Endothelial cell of umbilical vein (primary cell): ENCODE measurements around the gene KAT8. TPM values are rescaled to one million over a fixed set of nuclear protein-coding genes. Genes with fewer than 3 reads are reported as not detected.

Experiments
- BruUV-seq: library from RNA; stranded (reverse); fragments of 400-500 nt; replicated peaks from 2 replicates; lab custom pipeline; 2021; lab: Mats Ljungman, UMichigan
- CTCF ChIA-PET: fragments of 300-600, 350-600 bp; sonication (Branson Sonifier 250); formaldehyde crosslinking; loops from one replicate; lab custom pipeline; 2021; ENCODE audit warnings: antibody characterized with exemption, inconsistent platforms; lab: Charles Lee
- POLR2A ChIA-PET: fragments of 300-600, 350-600 bp; sonication (Branson Sonifier 250); formaldehyde crosslinking; loops from one replicate; lab custom pipeline; 2021; ENCODE audit warnings: antibody characterized with exemption, inconsistent platforms; lab: Charles Lee
- DNase-seq: peaks from one replicate; pipeline ENCODE4 v3.0.0-alpha.2; 2011; ENCODE audit warnings: low read depth, low spot score
- FAIRE-seq: peaks from 2 replicates; lab custom pipeline; 2011; peaks lifted over from hg19 to GRCh38; lab: Jason Lieb, UNC
- H2AFZ ChIP-seq: 2 replicates; pipeline ENCODE4 v1.6.0; 2012; ENCODE audit warnings: low read depth, low read length, control low read depth, inconsistent platforms
- H3K27ac ChIP-seq: 2 replicates; pipeline ENCODE4 v1.5.1; 2011; ENCODE audit warnings: low read depth, mild to moderate bottlenecking, control low read depth, low read length, moderate library complexity; ENCODE audit not compliant: insufficient read depth
- H3K27me3 ChIP-seq, 2 experiments: 2 replicates each; pipeline versions ENCODE4 v1.6.0 to v1.6.1; 2011; ENCODE audit warnings: low read length in 2 of 2, mixed read lengths in 1 of 2; ENCODE audit not compliant: control insufficient read depth in 2 of 2, insufficient read depth in 2 of 2
- H3K36me3 ChIP-seq, 2 experiments: 2 replicates in 1 of 2; 3 replicates in 1 of 2; pipeline ENCODE4 v1.5.1; 2011; ENCODE audit warnings: low read length in 2 of 2, mild to moderate bottlenecking in 1 of 2, moderate library complexity in 1 of 2; ENCODE audit not compliant: control insufficient read depth in 2 of 2, insufficient read depth in 2 of 2; ENCODE audit errors: extremely low read depth in 1 of 2
- H3K4me1 ChIP-seq: 3 replicates; pipeline ENCODE4 v1.5.1; 2011; ENCODE audit warnings: mild to moderate bottlenecking, low read length; ENCODE audit not compliant: control insufficient read depth, insufficient read depth; ENCODE audit errors: extremely low read depth
- H3K4me2 ChIP-seq: 2 replicates; pipeline ENCODE4 v1.6.1; 2011; ENCODE audit warnings: low read length, control low read depth, mixed read lengths; ENCODE audit not compliant: insufficient read depth
- H3K4me3 ChIP-seq, 3 experiments: fragments of 200-600 bp in 1 of 3; sonication (generic), shearing (Covaris generic) in 1 of 3; replicated peaks in 1 of 3; 2 replicates each; pipeline ENCODE4 v1.5.1; 2011 to 2016; ENCODE audit warnings: control low read depth in 3 of 3, low read length in 3 of 3, mild to moderate bottlenecking in 2 of 3, inconsistent platforms in 1 of 3, low read depth in 1 of 3, moderate library complexity in 1 of 3; ENCODE audit not compliant: insufficient read depth in 1 of 3
- H3K79me2 ChIP-seq: 2 replicates; pipeline ENCODE4 v1.6.0; 2012; ENCODE audit warnings: low read length, inconsistent platforms; ENCODE audit not compliant: control insufficient read depth, insufficient read depth
- H3K9ac ChIP-seq: replicated peaks from 2 replicates; pipeline ENCODE3; 2011; ENCODE audit warnings: low read length, control low read depth; ENCODE audit not compliant: insufficient read depth; ENCODE audit errors: extremely low read depth
- H3K9me1 ChIP-seq: replicated peaks from 3 replicates; pipeline ENCODE4 v1.6.0; 2011; ENCODE audit warnings: mild to moderate bottlenecking, low read length; ENCODE audit not compliant: control insufficient read depth, insufficient read depth; ENCODE audit errors: extremely low read depth
- H3K9me3 ChIP-seq: replicated peaks from 2 replicates; pipeline ENCODE4 v1.5.1; 2012; ENCODE audit warnings: low read length, inconsistent platforms; ENCODE audit not compliant: control insufficient read depth, insufficient read depth
- H4K20me1 ChIP-seq: replicated peaks from 2 replicates; pipeline ENCODE3; 2011; ENCODE audit warnings: mild to moderate bottlenecking, low read length; ENCODE audit not compliant: control insufficient read depth, insufficient read depth; ENCODE audit errors: extremely low read depth
- EZH2 ChIP-seq: IDR thresholded peaks from 2 replicates; pipeline ENCODE4 v1.6.1; 2012; ENCODE audit warnings: borderline replicate concordance, low read depth, mild to moderate bottlenecking, moderate library complexity, low read length, inconsistent platforms; ENCODE audit not compliant: severe bottlenecking
- FOS ChIP-seq: IDR thresholded peaks from 2 replicates; pipeline ENCODE4 v1.6.1; 2011; ENCODE audit warnings: mild to moderate bottlenecking, low read length, moderate library complexity, borderline replicate concordance; ENCODE audit not compliant: insufficient read depth
- GATA2 ChIP-seq: IDR thresholded peaks from 2 replicates; pipeline ENCODE4 v1.7.0; 2011; ENCODE audit warnings: low read depth, mild to moderate bottlenecking, moderate library complexity, mixed read lengths, low read length; ENCODE audit not compliant: insufficient read length, insufficient read depth
- JUN ChIP-seq: IDR thresholded peaks from 2 replicates; pipeline ENCODE4 v1.6.1; 2011; ENCODE audit warnings: borderline replicate concordance, low read depth; ENCODE audit not compliant: insufficient read length, insufficient read depth
- MYC ChIP-seq: IDR thresholded peaks from one replicate; pipeline ENCODE4 v1.6.1; 2011; ENCODE audit warnings: mild to moderate bottlenecking, low read depth, low read length
- POLR2A ChIP-seq: IDR thresholded peaks from 2 replicates; pipeline ENCODE4 v1.6.1; 2012; ENCODE audit warnings: low read depth, mild to moderate bottlenecking, control low read depth, low read length
- POLR2AphosphoS5 ChIP-seq: IDR thresholded peaks from 2 replicates; pipeline ENCODE4 v1.6.1; 2012; ENCODE audit warnings: low read depth, mild to moderate bottlenecking, control low read depth, low read length, moderate library complexity; ENCODE audit not compliant: insufficient read depth
- dilution Hi-C: fragments of 300-500 bp; cut with MboI; formaldehyde crosslinking; loops from one replicate; pipeline ENCODE4 v1.15.0; 2019; ENCODE audit warnings: low sequenced_read_pairs; ENCODE audit not compliant: extremely low pct_ligation_motif_present
- intact Hi-C: fragments of 100-400 bp; cut with micrococcal nuclease; formaldehyde crosslinking; loops from one replicate; pipeline ENCODE4 v1.10.0; 2022
- polyA plus RNA-seq, 4 experiments: library from polyadenylated mRNA; depleted of rRNA in 3 of 4; stranded (reverse) in 3 of 4; unstranded in 1 of 4; fragments of >200 nt; gene quantifications; 2 replicates each; pipeline versions ENCODE4 v1.2.1 to v1.2.3, GENCODE V29; 2011 to 2012; ENCODE audit warnings: missing spikeins in 1 of 4
- total RNA-seq: library from RNA; stranded (reverse); gene quantifications from 2 replicates; pipeline ENCODE4 v1.2.3, GENCODE V29; 2021
- TF ChIP-seq, protein P1 (sequence below), 2 donors: IDR thresholded peaks; 1 replicate in 1 of 2; 2 replicates in 1 of 2; pipeline ENCODE4 v1.5.1; 2011; ENCODE audit warnings: low read length in 2 of 2, mild to moderate bottlenecking in 2 of 2, moderate library complexity in 2 of 2, control low read depth in 1 of 2, inconsistent platforms in 1 of 2, low read depth in 1 of 2; ENCODE audit not compliant: insufficient read depth in 1 of 2; ENCODE audit errors: extremely low read depth in 1 of 2
- TF ChIP-seq, protein P2 (sequence below): IDR thresholded peaks from 2 replicates; pipeline ENCODE4 v1.6.1; 2011; ENCODE audit not compliant: insufficient read depth, insufficient read length

Gene KAT8
- total and polyA plus RNA-seq, 2 donors (not counting 3 experiments of a cell fraction or from before 2014, with no cell fraction given), result 30.7 to 42.8 TPM

- no peaks in the 10 kb centered on the region for H3K4me1 ChIP-seq
- no peak overlapping the region for H3K27ac ChIP-seq
- no peaks in the 10 kb centered on the region for H3K9me3 ChIP-seq
- no peak for DNase-seq
- H3K79me2 ChIP-seq, result no peaks in the 10 kb centered on the region
- no peak overlapping the region for H3K9ac ChIP-seq
- no peak overlapping the region for H2AFZ ChIP-seq
- no peaks in the 10 kb centered on the region for H3K27me3 ChIP-seq
- no peaks in the 10 kb centered on the region for H3K9me1 ChIP-seq
- TF ChIP-seq FOS (no peak), POLR2AphosphoS5 (peak; percentile 20)
- H3K4me2 ChIP-seq, result no peak overlapping the region
- intact Hi-C loops, result no loop called here
- no peaks in the 10 kb centered on the region for H4K20me1 ChIP-seq
- FAIRE-seq, result no peak
- no TSS peak for BruUV-seq
- H3K36me3 ChIP-seq, result peaks cover 0 to 17% of the 10 kb centered on the region in 2 experiments
- dilution Hi-C loops, result no loop called here
- ChIA-PET CTCF (interaction anchor here (1.5 to 1.8 kb wide), 2 partner anchors 16 to 100 kb away, joined by 3 to 5 read pairs; partner anchors contain the start of gene HSD3B7), POLR2A (interaction anchor here (0.5 to 1.9 kb wide), 3 partner anchors 11 to 68 kb away, joined by 3 to 6 read pairs (median 5); partner anchors contain the start of genes ZNF646 and ZNF668)
- no peak overlapping the region for H3K4me3 ChIP-seq
Observed at GRCh38 chr16:31084584-31085302, 32.7 kb upstream of the KAT8 start.

DNA sequence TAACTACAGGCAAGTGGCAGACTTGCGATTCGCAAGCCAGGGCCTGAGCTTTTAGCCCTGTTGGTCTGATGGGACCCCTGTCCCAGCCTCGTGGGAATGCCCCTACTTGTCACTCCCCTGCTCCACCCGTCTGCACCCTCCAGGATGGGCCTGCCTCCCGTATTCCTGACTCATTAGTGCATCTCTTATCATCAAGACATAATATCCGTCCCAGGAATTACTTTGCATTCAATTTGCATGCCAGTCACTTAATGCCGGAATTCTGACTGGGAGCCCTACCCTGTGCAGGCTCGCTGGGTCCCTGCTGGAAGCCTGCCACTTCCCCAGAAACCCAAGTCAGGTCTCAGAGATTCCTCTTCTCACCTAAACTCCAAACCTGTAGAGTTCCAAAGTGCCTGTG, 32.1 kb upstream of the KAT8 start:
- peaks cover 0 to 17% of the 10 kb centered on the region in 2 experiments for H3K36me3 ChIP-seq
- H3K4me2 ChIP-seq, result no peak overlapping the region
- intact Hi-C loops, result no loop called here
- H3K9ac ChIP-seq, result no peak overlapping the region
- no peaks in the 10 kb centered on the region for H3K79me2 ChIP-seq
- H3K4me3 ChIP-seq, result no peak overlapping the region
- FAIRE-seq, result no peak
- BruUV-seq, result no TSS peak
- POLR2A ChIA-PET, result interaction anchor here (1.2 kb wide), 1 partner anchor 17 kb away, joined by 3 read pairs; no protein-coding TSS in a partner anchor
- no peak for DNase-seq
- no peak for TF ChIP-seq JUN
- TF ChIP-seq FOS, result no peak
- no peak for TF ChIP-seq POLR2AphosphoS5
- TF ChIP-seq, protein P1, sequence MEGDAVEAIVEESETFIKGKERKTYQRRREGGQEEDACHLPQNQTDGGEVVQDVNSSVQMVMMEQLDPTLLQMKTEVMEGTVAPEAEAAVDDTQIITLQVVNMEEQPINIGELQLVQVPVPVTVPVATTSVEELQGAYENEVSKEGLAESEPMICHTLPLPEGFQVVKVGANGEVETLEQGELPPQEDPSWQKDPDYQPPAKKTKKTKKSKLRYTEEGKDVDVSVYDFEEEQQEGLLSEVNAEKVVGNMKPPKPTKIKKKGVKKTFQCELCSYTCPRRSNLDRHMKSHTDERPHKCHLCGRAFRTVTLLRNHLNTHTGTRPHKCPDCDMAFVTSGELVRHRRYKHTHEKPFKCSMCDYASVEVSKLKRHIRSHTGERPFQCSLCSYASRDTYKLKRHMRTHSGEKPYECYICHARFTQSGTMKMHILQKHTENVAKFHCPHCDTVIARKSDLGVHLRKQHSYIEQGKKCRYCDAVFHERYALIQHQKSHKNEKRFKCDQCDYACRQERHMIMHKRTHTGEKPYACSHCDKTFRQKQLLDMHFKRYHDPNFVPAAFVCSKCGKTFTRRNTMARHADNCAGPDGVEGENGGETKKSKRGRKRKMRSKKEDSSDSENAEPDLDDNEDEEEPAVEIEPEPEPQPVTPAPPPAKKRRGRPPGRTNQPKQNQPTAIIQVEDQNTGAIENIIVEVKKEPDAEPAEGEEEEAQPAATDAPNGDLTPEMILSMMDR (IDR thresholded peaks at IDR 0.05; ENCODE audit: extremely low read depth in 1 of 2, insufficient read depth in 1 of 2, low read depth in 1 of 2, low read length in 2 of 2), result no peak
- TF ChIP-seq, protein P2, sequence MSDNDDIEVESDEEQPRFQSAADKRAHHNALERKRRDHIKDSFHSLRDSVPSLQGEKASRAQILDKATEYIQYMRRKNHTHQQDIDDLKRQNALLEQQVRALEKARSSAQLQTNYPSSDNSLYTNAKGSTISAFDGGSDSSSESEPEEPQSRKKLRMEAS, result no peak
- TF ChIP-seq POLR2A, result no peak
- TF ChIP-seq MYC, result no peak
- no peak for TF ChIP-seq GATA2
- no peak for TF ChIP-seq EZH2
- H3K27me3 ChIP-seq, result no peaks in the 10 kb centered on the region
- H3K4me1 ChIP-seq, result no peaks in the 10 kb centered on the region
- H3K27ac ChIP-seq, result no peak overlapping the region
- dilution Hi-C loops, result no loop called here
- no peaks in the 10 kb centered on the region for H3K9me1 ChIP-seq
- no peaks in the 10 kb centered on the region for H3K9me3 ChIP-seq
- no peaks in the 10 kb centered on the region for H4K20me1 ChIP-seq
- CTCF ChIA-PET, result interaction anchor here (1.0 to 1.8 kb wide), 3 partner anchors 11 to 101 kb away, joined by 3 to 5 read pairs (median 3); partner anchors contain the start of genes HSD3B7, ZNF646 and ZNF668
- H2AFZ ChIP-seq, result no peak overlapping the region
